ENCODE measurements around the gene CTNNBL1.
"Not testable (repeated sequence)": the region's sequence is repeated elsewhere in the genome, so short reads cannot be mapped to it uniquely, and the experiment has no call there.

Gene CTNNBL1

GRCh38 chr20:37706298-37706697, 12.5 kb downstream of the CTNNBL1 start:
- DNase-seq (ENCODE audit: low read depth in 2 of 2): no peak

- no peak for DNase-seq (ENCODE audit: low read depth in 2 of 2)
These were observed 17.2 kb downstream of the CTNNBL1 start for GRCh38 chr20:37711001-37711400.

- no peak for DNase-seq (ENCODE audit: low read depth in 2 of 2)
These were observed 18.4 kb downstream of the CTNNBL1 start for GRCh38 chr20:37711994-37712964.

- DNase-seq (ENCODE audit: low read depth in 2 of 2): no peak
These were observed 19.6 kb downstream of the CTNNBL1 start for GRCh38 chr20:37713396-37713795.

- no peak for DNase-seq (ENCODE audit: low read depth in 2 of 2)
These were observed 21.3 kb downstream of the CTNNBL1 start for GRCh38 chr20:37714978-37715672.

GRCh38 chr20:37721751-37722150, 27.9 kb downstream of the CTNNBL1 start:
- DNase-seq (ENCODE audit: low read depth in 2 of 2): no peak

- DNase-seq (ENCODE audit: low read depth in 2 of 2): not testable (repeated sequence)
These were observed 28.5 kb downstream of the CTNNBL1 start for GRCh38 chr20:37722312-37722711.

- DNase-seq (ENCODE audit: low read depth in 2 of 2): no peak
These were observed 29.8 kb downstream of the CTNNBL1 start for GRCh38 chr20:37723668-37724067.

GRCh38 chr20:37725165-37725564, 31.3 kb downstream of the CTNNBL1 start:
- DNase-seq (ENCODE audit: low read depth in 2 of 2): no peak

GRCh38 chr20:37725855-37726254, 32.0 kb downstream of the CTNNBL1 start:
- DNase-seq (ENCODE audit: low read depth in 2 of 2): no peak

- no peak for DNase-seq (ENCODE audit: low read depth in 2 of 2)
These were observed 32.5 kb downstream of the CTNNBL1 start for GRCh38 chr20:37726321-37726720.

GRCh38 chr20:37726971-37727956, 33.4 kb downstream of the CTNNBL1 start:
- no peak for DNase-seq (ENCODE audit: low read depth in 2 of 2)

- DNase-seq (ENCODE audit: low read depth in 2 of 2): no peak
These were observed 34.3 kb downstream of the CTNNBL1 start for GRCh38 chr20:37727957-37728634.

GRCh38 chr20:37728635-37728983, 34.8 kb downstream of the CTNNBL1 start:
- DNase-seq (ENCODE audit: low read depth in 2 of 2): no peak

GRCh38 chr20:37729452-37729851, 35.6 kb downstream of the CTNNBL1 start:
- no peak for DNase-seq (ENCODE audit: low read depth in 2 of 2)

- no peak for DNase-seq (ENCODE audit: low read depth in 2 of 2)
These were observed 36.1 kb downstream of the CTNNBL1 start for GRCh38 chr20:37729909-37730308.

- DNase-seq (ENCODE audit: low read depth in 2 of 2): no peak
These were observed 39.6 kb downstream of the CTNNBL1 start for GRCh38 chr20:37733416-37733815.

GRCh38 chr20:37734228-37734985, 40.6 kb downstream of the CTNNBL1 start:
- DNase-seq (ENCODE audit: low read depth in 2 of 2): no peak

- no peak for DNase-seq (ENCODE audit: low read depth in 2 of 2)
These were observed 41.7 kb downstream of the CTNNBL1 start for GRCh38 chr20:37735541-37735940.

- DNase-seq (ENCODE audit: low read depth in 2 of 2): no peak
These were observed 42.3 kb downstream of the CTNNBL1 start for GRCh38 chr20:37736132-37736531.

All from stimulated activated CD4-positive, alpha-beta T cell treated with anti-CD3 and anti-CD28 coated beads, Interleukin-12 subunit alpha, Interleukin-12 subunit beta, amount 100 ng/mL, for 24 hours (primary cell).